K562 (cell line): ENCODE results near the gene CHCT1. TPM values are rescaled to one million over a fixed set of nuclear protein-coding genes. Genes with fewer than 3 reads are reported as not detected.

Experiments
- CBX2 ChIP-seq: fragments of 200-600 bp; sonication (generic); IDR thresholded peaks from one replicate; pipeline ENCODE4 v1.6.1; 2012; ENCODE audit warnings: mild to moderate bottlenecking, low read length, inconsistent platforms; ENCODE audit not compliant: insufficient read depth, poor library complexity, severe bottlenecking
- CHCHD3 ChIP-seq: fragments of 250-450 bp; sonication (Bioruptor Pico); IDR thresholded peaks from 2 replicates; pipeline ENCODE4 v2.1.2; 2022; ENCODE audit warnings: mild to moderate bottlenecking
- CLOCK ChIP-seq: fragments of 250-450 bp; sonication (Bioruptor Pico); IDR thresholded peaks from 2 replicates; pipeline ENCODE4 v1.4.0; 2020; ENCODE audit warnings: mild to moderate bottlenecking, moderate library complexity, borderline replicate concordance
- CREM ChIP-seq: IDR thresholded peaks from 2 replicates; pipeline ENCODE4 v1.6.1; 2014; ENCODE audit warnings: antibody characterized with exemption, low read depth
- CTBP1 ChIP-seq: fragments of 450-650 bp; IDR thresholded peaks from 2 replicates; pipeline ENCODE4 v1.6.1; 2016; ENCODE audit warnings: borderline replicate concordance
- FOXK2 ChIP-seq, 2 experiments: fragments of 450-650 bp; IDR thresholded peaks in 1 of 2; conservative IDR thresholded peaks in 1 of 2; 2 replicates each; pipeline ENCODE4 v1.6.1; 2016; ENCODE audit warnings: low read depth in 2 of 2, mild to moderate bottlenecking in 1 of 2
- HNRNPL ChIP-seq: fragments of 200-400 bp; formaldehyde crosslinking; IDR thresholded peaks from 2 replicates; pipeline ENCODE4 v1.6.1; 2017; ENCODE audit warnings: low read depth, mild to moderate bottlenecking, low read length
- KAT7 ChIP-seq: sonication (generic); formaldehyde crosslinking; IDR thresholded peaks from 2 replicates; pipeline ENCODE4 v1.8.0; 2022; ENCODE audit warnings: missing genetic modification reagents, mild to moderate bottlenecking, borderline replicate concordance
- MEF2A ChIP-seq: IDR thresholded peaks from 2 replicates; pipeline ENCODE4 v1.6.1; 2011; ENCODE audit warnings: low read depth, mild to moderate bottlenecking, low read length, moderate library complexity; ENCODE audit not compliant: control insufficient read depth
- NFRKB ChIP-seq: fragments of 450-650 bp; IDR thresholded peaks from 2 replicates; pipeline ENCODE4 v1.6.1; 2016; ENCODE audit warnings: low read depth
- NR2F6 ChIP-seq: fragments of 450-650 bp; formaldehyde crosslinking; IDR thresholded peaks from 2 replicates; pipeline ENCODE4 v1.4.0; 2020; ENCODE audit warnings: mild to moderate bottlenecking
- SAFB ChIP-seq: fragments of 200-400 bp; formaldehyde crosslinking; IDR thresholded peaks from 2 replicates; pipeline ENCODE4 v1.6.1; 2017; ENCODE audit warnings: low read depth, low read length, borderline replicate concordance
- TAF9B ChIP-seq: fragments of 450-650 bp; IDR thresholded peaks from 2 replicates; pipeline ENCODE4 v1.6.1; 2018; ENCODE audit warnings: mild to moderate bottlenecking; ENCODE audit not compliant: partially characterized antibody
- TFAP4 ChIP-seq: sonication (generic); formaldehyde crosslinking; IDR thresholded peaks from 2 replicates; pipeline ENCODE4 v1.8.0; 2022; ENCODE audit warnings: missing genetic modification reagents, mild to moderate bottlenecking, moderate library complexity, borderline replicate concordance
- XRCC5 ChIP-seq: fragments of 200-400 bp; formaldehyde crosslinking; IDR thresholded peaks from 2 replicates; pipeline ENCODE4 v1.6.1; 2017; ENCODE audit warnings: low read depth, mild to moderate bottlenecking, low read length
- ZKSCAN1 ChIP-seq: fragments of 150-350 bp; IDR thresholded peaks from 2 replicates; pipeline ENCODE4 v1.6.1; 2016; ENCODE audit warnings: low read depth, low read length
- ZNF134 ChIP-seq: fragments of 250-450 bp; sonication (Bioruptor Pico); conservative IDR thresholded peaks from 2 replicates; pipeline ENCODE4 v1.4.0; 2020
- ZNF174 ChIP-seq: fragments of 250-450 bp; sonication (Bioruptor Pico); IDR thresholded peaks from 2 replicates; pipeline ENCODE4 v1.4.0; 2020; ENCODE audit warnings: mild to moderate bottlenecking
- ZNF395 ChIP-seq: fragments of 200-800 bp; sonication (Bioruptor generic); IDR thresholded peaks from 2 replicates; pipeline ENCODE4 v1.6.1; 2017; ENCODE audit warnings: missing genetic modification characterization, missing compliant biosample characterization
- polyA plus RNA-seq, 8 experiments: library from polyadenylated mRNA; depleted of rRNA in 4 of 8; stranded (reverse) in 5 of 8; unstranded in 3 of 8; fragments of >200 nt; fragmentation: Nextera tagmentation in 2 of 8; fragmentation: Illumina TruSeq in 1 of 8; extraction: Ambion mirVana in 2 of 8; extraction: Trizol in 1 of 8; gene quantifications; 2 replicates each; pipeline versions ENCODE4 v1.2.1 to v1.2.3, GENCODE V29; 2011 to 2014; ENCODE audit warnings: inconsistent platforms in 1 of 8, missing spikeins in 1 of 8
- total RNA-seq, 7 experiments: library from RNA; depleted of rRNA in 6 of 7; stranded (reverse); fragments of >200 nt in 6 of 7; fragmentation: Illumina TruSeq in 2 of 7; extraction: Trizol in 2 of 7; gene quantifications; 2 replicates each; pipeline versions ENCODE4 v1.2.1 to v1.2.3, GENCODE V29; 2011 to 2021; ENCODE audit warnings: low replicate concordance in 1 of 7
- TF ChIP-seq, protein P1 (sequence below): IDR thresholded peaks from 3 replicates; pipeline ENCODE4 v1.6.1; 2011; ENCODE audit warnings: borderline replicate concordance, mild to moderate bottlenecking, moderate library complexity; ENCODE audit not compliant: insufficient read length; ENCODE audit errors: extremely low read depth

Gene CHCT1
- total and polyA plus RNA-seq, 9 of the 15 experiments (the other 6 are each of a cell fraction or from before 2014, with no cell fraction given): not detected

GRCh38 chr17:60392042-60392844 lies 30.0 kb upstream of the CHCT1 start, which contains the start of gene USP32 (continued):
- TF ChIP-seq, protein P1, sequence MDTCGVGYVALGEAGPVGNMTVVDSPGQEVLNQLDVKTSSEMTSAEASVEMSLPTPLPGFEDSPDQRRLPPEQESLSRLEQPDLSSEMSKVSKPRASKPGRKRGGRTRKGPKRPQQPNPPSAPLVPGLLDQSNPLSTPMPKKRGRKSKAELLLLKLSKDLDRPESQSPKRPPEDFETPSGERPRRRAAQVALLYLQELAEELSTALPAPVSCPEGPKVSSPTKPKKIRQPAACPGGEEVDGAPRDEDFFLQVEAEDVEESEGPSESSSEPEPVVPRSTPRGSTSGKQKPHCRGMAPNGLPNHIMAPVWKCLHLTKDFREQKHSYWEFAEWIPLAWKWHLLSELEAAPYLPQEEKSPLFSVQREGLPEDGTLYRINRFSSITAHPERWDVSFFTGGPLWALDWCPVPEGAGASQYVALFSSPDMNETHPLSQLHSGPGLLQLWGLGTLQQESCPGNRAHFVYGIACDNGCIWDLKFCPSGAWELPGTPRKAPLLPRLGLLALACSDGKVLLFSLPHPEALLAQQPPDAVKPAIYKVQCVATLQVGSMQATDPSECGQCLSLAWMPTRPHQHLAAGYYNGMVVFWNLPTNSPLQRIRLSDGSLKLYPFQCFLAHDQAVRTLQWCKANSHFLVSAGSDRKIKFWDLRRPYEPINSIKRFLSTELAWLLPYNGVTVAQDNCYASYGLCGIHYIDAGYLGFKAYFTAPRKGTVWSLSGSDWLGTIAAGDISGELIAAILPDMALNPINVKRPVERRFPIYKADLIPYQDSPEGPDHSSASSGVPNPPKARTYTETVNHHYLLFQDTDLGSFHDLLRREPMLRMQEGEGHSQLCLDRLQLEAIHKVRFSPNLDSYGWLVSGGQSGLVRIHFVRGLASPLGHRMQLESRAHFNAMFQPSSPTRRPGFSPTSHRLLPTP: no peak
- peak; percentile 93 for TF ChIP-seq TAF9B
- no peak for TF ChIP-seq CHCHD3
- peak; percentile 99 for TF ChIP-seq TFAP4 (CRISPR knock-in tag)
- no peak for TF ChIP-seq ZNF174
- no peak for TF ChIP-seq CBX2
- TF ChIP-seq CTBP1: peak; percentile 96
- TF ChIP-seq KAT7 (CRISPR knock-in tag): no peak; the same call in 1 of the 2 replicates
- 0 out of 2 replicates have a peak, but pooled peaks have one; percentile 41 for TF ChIP-seq ZKSCAN1
- TF ChIP-seq NR2F6 (CRISPR knock-in tag): 0 out of 2 replicates have a peak, but pooled peaks have one; percentile 38
- no peak for TF ChIP-seq SAFB
- no peak; the same call in 1 of the 2 replicates for TF ChIP-seq XRCC5
- no peak for TF ChIP-seq HNRNPL
- no peak for TF ChIP-seq ZNF134 (CRISPR knock-in tag)
- peak; percentile 90 for TF ChIP-seq CREM
- TF ChIP-seq MEF2A: 0 out of 2 replicates have a peak, but pooled peaks have one; percentile 31
- TF ChIP-seq NFRKB: peak; percentile 93
- TF ChIP-seq CLOCK: no peak
- peak; percentile 80 to 85 for TF ChIP-seq FOXK2 (conservative IDR thresholded peaks at IDR 0.05 in 1 of 2, IDR thresholded peaks at IDR 0.05 in 1 of 2; ENCODE audit: low read depth in 2 of 2)
- TF ChIP-seq ZNF395: peak; percentile 92
